TTC549 (cell line): ENCODE results near the gene SLAMF7.
A peak's percentile ranks its signal among the peaks of the same experiment; 100 is the strongest.

Experiments
- FAIRE-seq: peaks from 2 replicates; lab custom pipeline; 2012; peaks lifted over from hg19 to GRCh38; lab: Jason Lieb, UNC

Gene SLAMF7

DNA sequence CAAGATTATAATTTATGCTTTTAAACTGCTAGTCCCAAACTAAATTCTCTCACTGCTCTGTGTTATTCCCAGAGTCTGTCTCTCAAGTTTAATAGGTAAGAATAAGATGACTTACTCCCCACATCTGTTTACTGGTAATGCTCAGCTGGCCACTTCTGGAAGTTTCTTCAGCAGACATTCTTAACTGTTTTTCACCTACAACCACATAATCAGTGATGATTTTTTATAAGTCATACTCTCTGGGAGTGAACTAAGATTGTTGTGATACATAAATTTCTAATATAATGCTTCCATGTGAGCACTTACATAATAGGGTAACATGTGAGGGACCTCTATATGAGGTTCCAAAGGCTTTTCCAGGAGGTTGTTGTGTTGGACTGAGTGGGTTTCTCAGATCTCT, 8.7 kb downstream of the SLAMF7 start:
- FAIRE-seq: no peak

GRCh38 chr1:160748181-160748877, 9.3 kb downstream of the SLAMF7 start:
- no peak for FAIRE-seq

GRCh38 chr1:160748878-160749269, 9.8 kb downstream of the SLAMF7 start:
- no peak for FAIRE-seq

GRCh38 chr1:160750608-160751007, 11.6 kb downstream of the SLAMF7 start:
- FAIRE-seq: no peak

- FAIRE-seq: no peak
These were observed 13.4 kb downstream of the SLAMF7 start for GRCh38 chr1:160752406-160752805.

DNA sequence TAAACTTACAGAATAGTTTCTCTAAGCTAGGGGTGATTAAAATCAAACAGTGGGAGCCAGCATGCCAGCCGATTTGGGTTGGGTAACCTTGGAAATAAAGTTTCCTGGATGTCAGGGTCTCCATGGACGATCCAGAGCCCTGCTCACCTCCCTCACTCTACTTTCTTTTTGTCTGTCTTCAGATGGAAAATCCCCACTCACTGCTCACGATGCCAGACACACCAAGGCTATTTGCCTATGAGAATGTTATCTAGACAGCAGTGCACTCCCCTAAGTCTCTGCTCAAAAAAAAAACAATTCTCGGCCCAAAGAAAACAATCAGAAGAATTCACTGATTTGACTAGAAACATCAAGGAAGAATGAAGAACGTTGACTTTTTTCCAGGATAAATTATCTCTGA, 13.9 kb downstream of the SLAMF7 start:
- no peak for FAIRE-seq

DNA sequence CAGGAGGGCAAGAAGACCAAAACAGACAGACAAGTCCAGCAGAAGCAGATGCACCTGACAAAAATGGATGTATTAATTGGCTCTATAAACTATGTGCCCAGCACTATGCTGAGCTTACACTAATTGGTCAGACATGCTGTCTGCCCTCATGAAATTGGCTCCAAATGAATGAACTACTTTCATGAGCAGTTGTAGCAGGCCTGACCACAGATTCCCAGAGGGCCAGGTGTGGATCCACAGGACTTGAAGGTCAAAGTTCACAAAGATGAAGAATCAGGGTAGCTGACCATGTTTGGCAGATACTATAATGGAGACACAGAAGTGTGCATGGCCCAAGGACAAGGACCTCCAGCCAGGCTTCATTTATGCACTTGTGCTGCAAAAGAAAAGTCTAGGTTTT, 14.5 kb downstream of the SLAMF7 start:
- FAIRE-seq: no peak

DNA sequence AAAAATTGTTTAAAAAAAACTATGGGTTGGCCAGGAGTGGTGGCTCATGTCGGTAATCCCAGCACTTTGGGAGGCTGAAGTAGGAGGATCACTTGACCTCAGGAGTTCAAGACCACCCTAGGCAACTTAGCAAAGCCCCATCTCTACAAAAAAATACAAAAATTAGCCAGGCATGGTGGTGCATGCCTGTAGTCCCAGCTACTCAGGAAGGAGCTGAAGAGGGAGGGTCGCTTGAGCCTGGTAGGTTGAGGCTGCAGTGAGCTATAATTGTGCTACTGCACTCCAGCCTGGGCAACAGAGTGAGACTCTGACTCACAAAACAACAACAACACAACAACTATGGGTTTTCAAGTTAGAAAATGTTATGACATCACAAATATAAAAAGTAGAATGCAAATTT, 16.4 kb downstream of the SLAMF7 start:
- FAIRE-seq: no peak

DNA sequence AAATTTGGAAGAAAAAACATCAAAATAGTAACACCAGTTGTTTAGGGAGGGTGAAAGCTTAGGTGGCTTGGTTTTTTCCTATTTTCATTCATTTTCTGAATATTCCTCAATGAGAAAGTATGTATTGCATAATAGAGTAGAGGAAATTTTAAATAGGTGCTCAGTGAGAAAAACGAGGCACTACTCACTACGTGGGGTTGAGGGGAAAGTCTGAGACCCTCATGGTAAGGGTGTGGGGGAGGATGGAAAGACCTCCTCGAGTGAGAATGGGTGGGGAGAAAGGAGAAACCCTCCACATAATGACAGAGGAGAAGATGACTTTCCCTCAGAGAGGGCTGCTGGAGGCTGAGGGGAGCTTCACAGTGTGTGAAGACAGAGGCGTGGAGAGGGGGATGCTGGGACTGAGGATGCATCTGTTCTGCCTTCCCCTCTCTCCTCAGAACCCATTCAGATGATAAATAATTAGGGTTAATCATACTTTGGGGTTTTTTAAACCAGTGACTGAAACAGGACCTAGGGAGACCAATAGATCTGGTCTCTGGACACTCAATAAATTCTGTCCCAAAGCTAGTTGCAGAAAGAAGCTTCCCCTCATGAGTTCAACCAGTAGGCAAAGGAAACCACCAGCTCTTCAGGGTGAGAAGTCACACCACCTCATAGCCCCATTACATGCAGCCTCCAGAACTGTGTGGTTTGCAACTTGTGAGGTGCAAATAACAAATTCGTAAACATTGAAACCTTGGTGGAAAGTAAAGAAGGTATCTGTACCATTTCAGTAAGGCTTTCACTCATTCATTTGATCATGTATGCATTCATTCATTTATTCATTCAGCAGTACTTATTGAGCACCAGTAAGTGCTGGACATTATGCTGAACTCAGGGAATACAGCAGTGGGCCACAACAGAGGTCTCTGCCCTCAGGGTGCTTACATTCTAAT, 17.1 kb downstream of the SLAMF7 start:
- no peak for FAIRE-seq

DNA sequence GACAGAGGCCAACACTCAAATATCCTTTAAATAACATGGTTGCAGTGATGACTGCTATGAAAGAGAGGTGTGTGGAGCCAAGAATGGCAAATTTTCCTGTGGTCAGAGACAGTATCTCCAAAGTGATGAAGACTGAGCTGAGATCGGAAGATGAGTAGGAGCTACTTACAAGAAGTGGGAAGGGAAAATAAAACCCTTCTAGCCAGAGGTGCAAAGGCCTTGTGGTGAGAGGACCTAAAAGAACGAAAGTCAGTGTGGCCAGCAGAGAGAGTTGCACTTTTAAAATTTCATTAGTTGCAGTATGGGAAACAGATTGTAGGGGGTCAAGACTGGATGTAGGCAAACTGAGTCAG, 17.8 kb downstream of the SLAMF7 start:
- no peak for FAIRE-seq

DNA sequence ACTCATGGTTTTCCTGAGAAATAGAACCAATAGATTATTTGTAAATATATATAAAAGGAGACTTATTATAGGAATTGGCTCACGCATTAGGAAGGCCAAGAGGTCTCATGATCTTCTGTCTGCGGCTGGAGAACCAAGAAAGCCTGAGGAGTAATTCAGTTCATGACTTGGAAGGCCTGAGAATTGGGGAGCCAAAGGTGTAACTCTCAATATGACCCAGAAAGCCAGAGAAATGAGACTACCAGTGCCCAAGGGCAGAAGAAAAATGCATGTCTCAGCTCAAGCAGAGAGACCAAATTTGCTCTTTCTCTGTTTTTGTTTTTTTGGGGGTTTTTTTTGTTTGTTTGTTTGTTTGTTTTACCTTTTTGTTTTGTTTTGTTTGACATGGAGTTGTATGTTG, 19.5 kb downstream of the SLAMF7 start:
- FAIRE-seq: no peak

DNA sequence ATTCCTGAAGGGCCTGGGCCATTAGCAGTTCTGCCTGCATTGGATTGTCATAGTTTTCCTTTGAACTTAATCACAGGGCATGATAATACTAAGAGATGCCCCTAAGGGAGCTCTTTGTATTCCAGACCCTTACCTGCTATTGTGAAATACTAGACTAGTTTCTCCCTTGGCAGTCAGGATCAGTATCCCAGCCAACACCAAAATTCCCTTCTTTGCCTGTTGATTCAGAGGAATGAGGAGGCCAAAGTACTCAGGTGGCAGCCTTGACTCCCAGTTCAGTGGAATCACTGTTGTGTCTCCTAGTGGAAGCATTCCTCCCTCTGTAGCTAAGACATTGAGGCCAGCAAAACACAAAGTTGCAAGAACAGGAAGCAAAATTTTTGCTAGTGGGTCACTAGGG, 20.7 kb downstream of the SLAMF7 start:
- FAIRE-seq: no peak

DNA sequence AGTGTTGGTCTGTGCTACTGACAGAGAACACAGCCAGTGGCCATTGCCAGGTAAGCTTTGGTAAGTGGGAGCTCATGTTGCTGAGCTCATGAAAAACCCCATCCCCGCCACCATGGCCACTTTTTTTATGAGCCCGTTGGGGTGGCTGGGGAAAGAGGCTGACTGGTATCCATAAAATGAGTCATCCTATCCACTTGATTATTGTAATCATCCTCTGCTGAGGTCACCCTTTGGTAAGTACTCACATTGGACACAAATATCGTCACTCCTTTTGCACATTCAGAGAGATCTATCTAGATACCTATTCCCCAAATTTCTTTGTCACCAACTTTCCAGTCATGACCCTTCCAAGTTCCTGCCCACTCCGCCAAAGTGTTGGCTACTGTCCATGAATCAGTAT, 22.0 kb downstream of the SLAMF7 start:
- no peak for FAIRE-seq

DNA sequence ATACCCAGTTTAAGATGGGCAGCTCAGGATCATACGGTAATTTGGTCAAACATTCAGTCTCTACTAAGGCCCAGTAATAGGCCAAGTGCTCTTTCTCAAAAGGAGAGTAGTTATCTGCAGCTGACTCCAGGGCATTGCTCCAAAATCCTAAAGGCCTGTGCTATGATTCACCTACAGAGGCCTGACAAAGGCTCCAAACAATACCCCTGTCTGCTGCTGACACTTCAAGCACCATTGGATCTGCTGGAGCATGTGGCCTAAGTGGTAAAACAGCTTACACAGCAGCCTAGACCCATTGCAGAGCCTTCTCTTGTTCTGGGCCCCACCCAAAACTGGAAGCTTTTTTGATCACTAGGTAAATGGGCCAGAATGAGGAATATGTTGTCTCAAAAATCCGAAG, 22.8 kb downstream of the SLAMF7 start:
- FAIRE-seq: no peak

DNA sequence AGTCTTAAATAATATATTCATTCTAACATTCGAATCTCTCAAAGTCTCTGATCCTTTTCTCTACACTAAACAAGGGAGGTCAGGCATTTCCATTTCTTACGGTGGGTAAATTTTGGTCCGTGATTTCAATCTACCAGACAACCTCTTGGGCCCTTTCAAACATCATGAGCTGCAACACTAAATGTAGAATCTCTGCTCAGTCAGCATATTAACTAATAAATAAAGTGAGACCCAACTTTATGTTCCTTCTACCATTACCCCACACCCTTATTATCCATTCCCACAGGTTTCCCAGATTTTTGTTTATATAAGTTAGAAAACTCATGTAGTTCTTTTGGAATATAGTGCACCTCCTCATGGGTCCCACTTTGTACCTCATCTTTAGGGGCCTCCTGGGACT, 24.9 kb downstream of the SLAMF7 start:
- FAIRE-seq: no peak

DNA sequence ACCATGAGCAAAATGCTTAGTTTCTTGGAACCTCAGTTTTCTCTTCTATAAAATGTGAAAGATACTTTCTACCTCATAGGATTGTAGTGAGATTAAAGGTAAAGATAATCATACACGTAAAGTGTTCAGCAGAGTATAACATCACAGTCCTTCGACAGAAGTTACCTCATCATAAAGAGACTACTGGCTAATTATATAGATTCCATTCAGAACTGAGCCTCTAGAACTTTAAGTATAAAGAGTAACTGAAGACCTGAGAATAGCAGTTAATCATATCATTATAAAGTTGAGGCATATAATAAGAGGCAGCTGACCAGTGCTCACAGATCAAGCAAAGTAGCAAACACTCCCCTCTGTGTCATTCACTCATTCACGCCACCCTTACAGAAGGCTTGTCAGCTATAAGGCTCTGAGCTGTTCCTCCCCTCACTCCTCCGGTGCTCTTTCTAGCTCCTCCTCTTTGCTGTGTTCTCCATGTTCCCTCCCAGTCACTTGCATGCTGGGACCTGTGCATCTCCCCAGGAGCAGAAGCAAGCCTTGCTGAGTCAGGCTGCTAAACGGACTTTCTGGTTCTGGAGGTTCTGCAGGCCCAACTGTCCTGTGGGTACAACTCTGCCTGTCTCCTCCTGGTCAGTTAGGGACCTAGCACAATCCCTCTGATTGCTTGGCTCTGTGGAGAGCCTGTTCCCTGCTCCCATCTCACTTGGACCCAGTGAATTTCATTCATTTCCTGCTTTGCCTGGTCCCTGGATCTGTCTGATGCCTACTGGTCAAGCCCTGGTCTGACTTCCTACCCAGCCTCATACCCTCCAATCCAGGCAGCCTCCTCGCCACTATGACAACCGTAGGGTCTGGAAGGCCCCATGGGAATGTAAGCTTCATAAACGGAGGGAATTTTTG, 28.6 kb downstream of the SLAMF7 start:
- FAIRE-seq: no peak

DNA sequence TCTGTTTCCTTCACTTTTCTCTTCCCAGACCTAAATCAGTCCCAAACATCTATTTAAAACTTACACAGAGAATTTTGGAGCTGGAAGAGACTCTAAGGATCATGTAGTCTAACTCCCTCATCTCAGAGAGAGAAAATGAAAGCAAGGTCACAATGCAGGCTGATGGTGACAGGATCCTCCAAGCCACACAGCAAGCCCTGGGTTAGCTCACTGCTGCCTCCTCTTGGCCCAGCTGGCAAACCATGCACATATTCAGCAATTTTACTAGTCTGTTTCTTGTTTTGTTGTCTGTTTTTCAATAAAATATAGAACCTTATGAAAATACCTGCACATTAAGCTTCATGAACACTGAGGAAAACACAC, 29.2 kb downstream of the SLAMF7 start:
- peak; percentile 53 for FAIRE-seq

DNA sequence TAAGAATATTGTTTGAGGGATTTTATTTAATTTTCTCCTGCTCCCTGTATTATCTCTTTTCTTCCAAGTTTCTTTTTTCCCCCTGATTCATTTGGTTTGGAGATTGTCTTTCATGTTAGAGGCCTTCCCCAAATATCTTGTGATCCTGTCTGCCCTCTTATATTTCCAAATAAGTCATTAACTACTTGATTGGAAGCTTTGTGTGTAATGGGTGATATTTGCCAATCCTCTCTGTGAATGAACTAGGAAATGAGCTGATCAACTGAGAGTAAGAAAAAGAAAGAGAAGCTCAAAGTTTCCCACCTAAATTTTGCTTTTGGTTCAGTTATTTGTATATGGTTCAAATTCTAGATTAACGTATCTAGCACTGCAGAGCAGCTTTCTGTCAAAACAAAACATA, 33.3 kb downstream of the SLAMF7 start:
- no peak for FAIRE-seq

DNA sequence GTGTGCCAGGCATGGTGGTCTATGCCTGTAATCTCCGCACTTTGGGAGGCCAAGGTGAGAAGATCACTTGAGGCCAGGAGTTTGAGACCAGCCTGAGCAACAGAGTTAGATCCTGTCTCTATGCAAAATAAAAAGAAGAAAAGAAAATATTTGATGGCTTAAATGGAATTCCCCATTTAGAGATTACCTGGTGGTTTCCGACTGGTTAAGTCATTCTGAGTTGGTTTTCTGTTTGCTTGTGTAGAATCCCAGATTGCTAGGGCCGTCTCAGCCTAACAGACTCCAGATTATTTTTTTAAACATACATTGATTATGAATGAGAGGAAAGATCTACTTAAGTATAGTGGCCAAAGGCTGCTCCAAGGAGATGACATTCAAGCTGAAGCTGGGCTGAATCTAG, 34.0 kb downstream of the SLAMF7 start:
- FAIRE-seq: no peak

- no peak for FAIRE-seq
These were observed 36.1 kb downstream of the SLAMF7 start for GRCh38 chr1:160774886-160775719.

DNA sequence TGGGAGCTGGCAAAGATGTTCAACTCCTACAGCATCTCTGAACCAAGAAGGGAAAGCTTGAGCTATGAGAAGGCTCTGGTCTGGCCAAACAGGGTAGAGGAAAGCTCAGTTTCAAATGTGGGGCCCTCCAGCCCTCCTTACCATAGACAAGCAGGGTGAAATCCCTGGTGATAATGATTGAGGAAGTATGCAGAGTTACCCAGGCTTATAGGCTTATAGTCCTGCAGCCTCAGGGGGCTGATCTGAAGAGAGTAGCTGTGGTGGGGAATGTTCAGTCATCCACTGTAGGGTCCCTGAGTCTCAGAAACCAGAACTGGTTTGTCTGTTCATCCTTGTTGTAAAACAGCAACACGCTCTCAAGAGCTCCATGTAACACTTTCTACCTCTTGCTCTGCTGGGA, 37.1 kb downstream of the SLAMF7 start:
- no peak for FAIRE-seq

DNA sequence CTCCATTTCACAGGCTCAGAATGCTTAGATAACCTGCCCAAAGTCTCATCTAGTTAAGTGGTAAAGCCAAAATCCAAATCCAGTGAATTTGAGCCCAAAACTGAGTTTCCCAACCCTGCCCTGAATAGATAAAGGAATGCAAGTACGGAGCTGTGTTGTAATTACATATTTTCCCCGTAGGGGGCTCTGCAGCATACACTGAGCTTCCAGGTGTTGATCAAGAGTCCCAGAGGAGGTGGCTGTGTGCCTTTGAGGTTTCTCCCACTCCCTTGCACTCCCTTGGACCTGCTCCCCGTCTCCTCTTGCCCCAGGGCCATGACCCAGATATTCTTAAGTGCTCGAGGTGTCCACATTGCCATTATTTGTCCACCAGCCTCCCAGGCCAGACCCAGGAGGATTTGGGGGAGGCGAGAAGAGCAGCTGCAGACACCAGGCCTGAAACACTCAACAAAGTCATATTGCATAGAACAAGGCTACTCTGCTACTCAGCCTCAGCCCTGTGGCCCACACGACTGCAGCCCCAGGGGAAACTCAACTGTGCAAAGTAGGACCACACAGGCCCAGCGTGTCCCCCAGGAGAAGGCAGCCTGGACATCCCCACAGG, 38.5 kb downstream of the SLAMF7 start:
- FAIRE-seq: no peak
